H1 (cell line): ENCODE measurements around the gene DUSP18. TPM values are rescaled to one million over a fixed set of nuclear protein-coding genes. Genes with fewer than 3 reads are reported as not detected.

Experiments used
- CTCF ChIA-PET: fragments of 300-600 bp; sonication (Branson Sonifier 250); formaldehyde crosslinking; loops from one replicate; lab custom pipeline; 2021; ENCODE audit not compliant: partially characterized antibody; lab: Charles Lee
- POLR2A ChIA-PET: fragments of 300-600 bp; sonication (Branson Sonifier 250); formaldehyde crosslinking; loops from one replicate; lab custom pipeline; 2021; ENCODE audit warnings: inconsistent platforms; ENCODE audit not compliant: partially characterized antibody; lab: Charles Lee
- DNase-seq, 2 experiments: peaks; one replicate each; pipeline versions ENCODE4 v3.0.0 to v3.0.0-alpha.2; 2010 to 2022; ENCODE audit warnings: low spot score in 2 of 2, low read depth in 1 of 2, mixed read lengths in 1 of 2
- FAIRE-seq: peaks from 2 replicates; lab custom pipeline; 2011; peaks lifted over from hg19 to GRCh38; lab: Jason Lieb, UNC
- H2AFZ ChIP-seq: 2 replicates; pipeline ENCODE4 v1.8.1; 2012; ENCODE audit warnings: low read length, inconsistent platforms
- H2AK5ac ChIP-seq: 2 replicates; pipeline ENCODE4 v1.6.1; 2013; ENCODE audit warnings: low read depth, low read length
- H2BK120ac ChIP-seq: replicated peaks from 2 replicates; pipeline ENCODE3; 2013; ENCODE audit warnings: low read depth, low read length, inconsistent platforms
- H2BK12ac ChIP-seq: 2 replicates; pipeline ENCODE4 v1.6.1; 2013; ENCODE audit warnings: low read depth, low read length
- H2BK15ac ChIP-seq: 2 replicates; pipeline ENCODE4 v1.6.1; 2013; ENCODE audit warnings: low read length
- H2BK20ac ChIP-seq: 2 replicates; pipeline ENCODE4 v1.6.1; 2013; ENCODE audit warnings: low read length
- H2BK5ac ChIP-seq: 2 replicates; pipeline ENCODE4 v1.6.1; 2013; ENCODE audit warnings: low read depth, low read length
- H3K14ac ChIP-seq: 2 replicates; pipeline ENCODE4 v1.6.1; 2013; ENCODE audit warnings: inconsistent platforms; ENCODE audit not compliant: insufficient read length
- H3K18ac ChIP-seq: 2 replicates; pipeline ENCODE4 v1.6.1; 2013; ENCODE audit warnings: low read length; ENCODE audit errors: extremely low read depth
- H3K23ac ChIP-seq: 2 replicates; pipeline ENCODE4 v1.6.1; 2013; ENCODE audit warnings: inconsistent platforms; ENCODE audit not compliant: insufficient read length
- H3K23me2 ChIP-seq: 2 replicates; pipeline ENCODE4 v1.6.1; 2013; ENCODE audit warnings: low read depth, low read length
- H3K27ac ChIP-seq: 2 replicates; pipeline ENCODE4 v1.6.1; 2011; ENCODE audit warnings: low read depth, low read length, inconsistent platforms
- H3K27me3 ChIP-seq, 4 experiments: replicated peaks in 1 of 4; 1 replicate in 1 of 4; 2 replicates in 3 of 4; pipeline versions ENCODE4 v1.6.1 to v1.8.1; 2011 to 2013; ENCODE audit warnings: low read length in 3 of 4, mild to moderate bottlenecking in 3 of 4, inconsistent platforms in 2 of 4, mixed read lengths in 2 of 4, moderate library complexity in 1 of 4; ENCODE audit not compliant: control insufficient read depth in 3 of 4, insufficient read depth in 3 of 4; ENCODE audit errors: extremely low read depth in 1 of 4
- H3K36me3 ChIP-seq, 4 experiments: 2 replicates each; pipeline versions ENCODE4 v1.6.1 to v1.8.1; 2011 to 2013; ENCODE audit warnings: mild to moderate bottlenecking in 4 of 4, low read length in 3 of 4, moderate library complexity in 2 of 4, control low read depth in 1 of 4, inconsistent platforms in 1 of 4; ENCODE audit not compliant: insufficient read depth in 4 of 4, control insufficient read depth in 2 of 4
- H3K4ac ChIP-seq: replicated peaks from 2 replicates; pipeline ENCODE3; 2013; ENCODE audit warnings: low read length, low read depth, mixed read lengths, inconsistent platforms; ENCODE audit not compliant: insufficient read length
- H3K4me1 ChIP-seq, 4 experiments: replicated peaks in 1 of 4; 1 replicate in 1 of 4; 2 replicates in 3 of 4; pipeline versions ENCODE4 v1.6.1 to v1.8.1; 2011 to 2013; ENCODE audit warnings: low read length in 3 of 4, inconsistent platforms in 2 of 4, mixed read lengths in 1 of 4; ENCODE audit not compliant: insufficient read depth in 4 of 4, control insufficient read depth in 3 of 4
- H3K4me2 ChIP-seq, 2 experiments: 2 replicates each; pipeline versions ENCODE4 v1.6.1 to v1.8.1; 2011 to 2013; ENCODE audit warnings: low read depth in 2 of 2, low read length in 2 of 2, control low read depth in 1 of 2, inconsistent platforms in 1 of 2, mild to moderate bottlenecking in 1 of 2; ENCODE audit not compliant: insufficient read depth in 1 of 2
- H3K4me3 ChIP-seq, 4 experiments: fragments of 200-600, 300-600 bp in 1 of 4; sonication (generic), shearing (Covaris generic), sonication (Bioruptor Twin) in 1 of 4; 2 replicates each; pipeline versions ENCODE4 v1.5.1 to v1.8.1; 2011 to 2016; ENCODE audit warnings: low read length in 4 of 4, low read depth in 3 of 4, control low read depth in 2 of 4, inconsistent platforms in 2 of 4, mild to moderate bottlenecking in 2 of 4, mixed read lengths in 1 of 4, moderate library complexity in 1 of 4; ENCODE audit not compliant: insufficient read depth in 2 of 4; ENCODE audit errors: extremely low read depth in 1 of 4
- H3K56ac ChIP-seq: replicated peaks from 2 replicates; pipeline ENCODE3; 2013; ENCODE audit warnings: low read depth, mild to moderate bottlenecking, mixed read lengths, low read length, inconsistent platforms; ENCODE audit not compliant: insufficient read length
- H3K79me1 ChIP-seq: 2 replicates; pipeline ENCODE4 v1.6.1; 2013; ENCODE audit warnings: low read depth, low read length, control low read depth
- H3K79me2 ChIP-seq, 2 experiments: 2 replicates each; pipeline versions ENCODE4 v1.6.1 to v1.8.1; 2012 to 2013; ENCODE audit warnings: low read length in 2 of 2, mild to moderate bottlenecking in 2 of 2, inconsistent platforms in 1 of 2; ENCODE audit not compliant: insufficient read depth in 2 of 2, control insufficient read depth in 1 of 2
- H3K9ac ChIP-seq, 4 experiments: replicated peaks in 1 of 4; 1 replicate in 1 of 4; 2 replicates in 3 of 4; pipeline versions ENCODE4 v1.6.1 to v1.8.1; 2011 to 2013; ENCODE audit warnings: low read depth in 3 of 4, low read length in 3 of 4, control low read depth in 2 of 4, mild to moderate bottlenecking in 2 of 4, moderate library complexity in 2 of 4, inconsistent platforms in 1 of 4; ENCODE audit errors: extremely low read depth in 1 of 4
- H3K9me3 ChIP-seq, 2 experiments: 2 replicates each; pipeline versions ENCODE4 v1.6.1 to v1.8.1; 2012 to 2013; ENCODE audit warnings: mild to moderate bottlenecking in 2 of 2, moderate library complexity in 2 of 2, control low read depth in 1 of 2, inconsistent platforms in 1 of 2, low read depth in 1 of 2, low read length in 1 of 2, mixed read lengths in 1 of 2; ENCODE audit not compliant: insufficient read depth in 2 of 2
- H4K20me1 ChIP-seq, 2 experiments: replicated peaks in 1 of 2; 2 replicates each; pipeline versions ENCODE3 to v1.8.1; 2011 to 2013; ENCODE audit warnings: inconsistent platforms in 2 of 2, low read length in 2 of 2, mild to moderate bottlenecking in 1 of 2; ENCODE audit not compliant: insufficient read depth in 2 of 2, control insufficient read depth in 1 of 2
- H4K5ac ChIP-seq: 2 replicates; pipeline ENCODE4 v1.6.1; 2013; ENCODE audit warnings: low read length, low read depth, mixed read lengths, inconsistent platforms; ENCODE audit not compliant: insufficient read length
- H4K8ac ChIP-seq: 2 replicates; pipeline ENCODE4 v1.8.0; 2013; ENCODE audit warnings: mild to moderate bottlenecking, moderate library complexity, low read length, inconsistent platforms; ENCODE audit not compliant: insufficient read depth; ENCODE audit errors: extremely low read depth
- H4K91ac ChIP-seq: replicated peaks from 2 replicates; pipeline ENCODE3; 2013; ENCODE audit warnings: low read length, mixed read lengths, inconsistent platforms; ENCODE audit not compliant: insufficient read length
- JUND ChIP-seq: IDR thresholded peaks from 2 replicates; pipeline ENCODE4 v1.6.1; 2011; ENCODE audit warnings: mild to moderate bottlenecking, improper control_type of control experiment, low read length
- SP4 ChIP-seq: IDR thresholded peaks from 2 replicates; pipeline ENCODE4 v1.6.1; 2012; ENCODE audit warnings: low read length, inconsistent platforms
- SRF ChIP-seq: IDR thresholded peaks from 2 replicates; pipeline ENCODE4 v1.6.1; 2011; ENCODE audit warnings: mild to moderate bottlenecking, low read depth, low read length, moderate library complexity
- WGBS, 2 experiments: shearing (Covaris generic) in 1 of 2; methylation state at CpG; one replicate each; pipeline versions ENCODE4 v1.1.6 to v1.1.7; 2013 to 2015; ENCODE audit warnings: low lambda C conversion rate in 2 of 2, mixed read lengths in 2 of 2, inconsistent platforms in 1 of 2, low coverage in 1 of 2, missing lambda C conversion rate in 1 of 2; ENCODE audit not compliant: insufficient replicate concordance in 2 of 2, insufficient coverage in 1 of 2, insufficient read length in 1 of 2; ENCODE audit errors: extremely low coverage in 1 of 2, missing lambda C conversion rate in 1 of 2; 5-methylcytosine and 5-hydroxymethylcytosine counted together
- polyA plus RNA-seq, 7 experiments: library from polyadenylated mRNA; depleted of rRNA in 3 of 7; stranded (reverse) in 5 of 7; unstranded in 2 of 7; fragments of >200 nt in 5 of 7; fragments of 200-250 nt in 2 of 7; gene quantifications; 1 replicate in 5 of 7; 2 replicates in 1 of 7; 4 replicates in 1 of 7; pipeline versions ENCODE4 v1.2.1 to v1.2.3, GENCODE V29; 2011 to 2013; ENCODE audit warnings: missing spikeins in 2 of 7, mixed read lengths in 2 of 7
- total RNA-seq: library from RNA; stranded (reverse); fragmentation: NEBNext Ultra II Directional; extraction: Animal tissue kit (Norgen Biotek cat#: 25700); gene quantifications from 2 replicates; pipeline ENCODE4 v1.2.1, GENCODE V29; 2021

DUSP18 gene
- total and polyA plus RNA-seq, 2 of the 8 experiments (the other 6 are each of a cell fraction or from before 2014, with no cell fraction given): 2.6 to 7.3 TPM

- H2BK12ac ChIP-seq: no peak overlapping the region
- H3K9ac ChIP-seq: no peak overlapping the region
- H4K20me1 ChIP-seq: peaks cover 0 to 2% of the 10 kb centered on the region in 2 experiments
- peaks cover 0 to 4% (median 0%) of the 10 kb centered on the region in 4 experiments; a peak in 2 of 7 replicates for H3K27me3 ChIP-seq
- no peaks in the 10 kb centered on the region; a peak in 1 of 4 replicates for H3K79me2 ChIP-seq
- no peak overlapping the region for H2BK15ac ChIP-seq
- 83% methylated on average over 2 of the region's 4 CpGs; no CpG with 5 or more reads in 1 of the 2 experiments for WGBS, 2 experiments
- H3K4ac ChIP-seq: no peak overlapping the region
- H3K23me2 ChIP-seq: peaks cover 7% of the 10 kb centered on the region; the same call in 1 of the 2 replicates
- H4K5ac ChIP-seq: no peak overlapping the region
- H3K14ac ChIP-seq: no peak overlapping the region
- H2BK5ac ChIP-seq: no peak overlapping the region
- H3K4me2 ChIP-seq: no peak overlapping the region
- H3K4me3 ChIP-seq: no peak overlapping the region
- H3K56ac ChIP-seq: no peak overlapping the region
- H3K79me1 ChIP-seq: peaks cover 2% of the 10 kb centered on the region; the same call in 1 of the 2 replicates
- ChIA-PET CTCF (interaction anchor here (1.1 to 3.6 kb wide), 2 partner anchors 27 to 115 kb away, joined by 4 to 10 read pairs; partner anchors contain the start of gene DUSP18), POLR2A (no interaction called here)
- no peak for TF ChIP-seq JUND
- TF ChIP-seq SP4: no peak
- TF ChIP-seq SRF: no peak
- no peak overlapping the region for H3K27ac ChIP-seq
- H2AFZ ChIP-seq: no peak overlapping the region
- H3K4me1 ChIP-seq: peaks cover 0 to 14% (median 11%) of the 10 kb centered on the region in 4 experiments; a peak in 6 of 7 replicates
- no peak overlapping the region for H2AK5ac ChIP-seq
- no peak for FAIRE-seq
- no peaks in the 10 kb centered on the region for H3K9me3 ChIP-seq
- H4K8ac ChIP-seq: no peak overlapping the region
- H2BK120ac ChIP-seq: no peak overlapping the region
- no peak overlapping the region for H3K18ac ChIP-seq
- H4K91ac ChIP-seq: no peak overlapping the region
- H3K23ac ChIP-seq: no peak overlapping the region
- no peaks in the 10 kb centered on the region for H3K36me3 ChIP-seq
- DNase-seq: no peak
- no peak overlapping the region for H2BK20ac ChIP-seq
Observed at GRCh38 chr22:30640361-30640760, 27.3 kb downstream of the DUSP18 start.
